Measurements from ENCODE around the gene SOWAHC. TPM values are rescaled to one million over a fixed set of nuclear protein-coding genes. Genes with fewer than 3 reads are reported as not detected.
"Not testable (repeated sequence)": the region's sequence is repeated elsewhere in the genome, so short reads cannot be mapped to it uniquely, and the experiment has no call there.

The SOWAHC gene, protein sequence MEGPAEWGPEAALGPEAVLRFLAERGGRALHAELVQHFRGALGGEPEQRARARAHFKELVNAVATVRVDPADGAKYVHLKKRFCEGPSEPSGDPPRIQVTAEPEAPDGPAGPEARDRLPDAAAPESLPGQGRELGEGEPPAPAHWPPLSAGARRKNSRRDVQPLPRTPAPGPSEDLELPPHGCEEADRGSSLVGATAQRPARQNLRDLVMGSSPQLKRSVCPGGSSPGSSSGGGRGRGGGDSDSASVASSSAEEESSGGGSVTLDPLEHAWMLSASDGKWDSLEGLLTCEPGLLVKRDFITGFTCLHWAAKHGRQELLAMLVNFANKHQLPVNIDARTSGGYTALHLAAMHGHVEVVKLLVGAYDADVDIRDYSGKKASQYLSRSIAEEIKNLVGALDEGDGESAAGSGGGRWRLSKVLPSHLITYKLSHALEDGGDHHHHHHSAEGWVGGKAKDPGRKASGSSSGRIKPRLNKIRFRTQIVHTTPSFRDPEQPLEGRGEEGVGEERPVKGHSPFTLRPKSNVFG
- 2.5 TPM for total RNA-seq
- long read RNA-seq, full-length matches to known transcripts, result 15 of 15 reads
- long read RNA-seq, partial matches to known transcripts, result 0 of 15 reads
- long read RNA-seq, other reads (novel, unspliced or antisense), result 0 of 15 reads

DNA sequence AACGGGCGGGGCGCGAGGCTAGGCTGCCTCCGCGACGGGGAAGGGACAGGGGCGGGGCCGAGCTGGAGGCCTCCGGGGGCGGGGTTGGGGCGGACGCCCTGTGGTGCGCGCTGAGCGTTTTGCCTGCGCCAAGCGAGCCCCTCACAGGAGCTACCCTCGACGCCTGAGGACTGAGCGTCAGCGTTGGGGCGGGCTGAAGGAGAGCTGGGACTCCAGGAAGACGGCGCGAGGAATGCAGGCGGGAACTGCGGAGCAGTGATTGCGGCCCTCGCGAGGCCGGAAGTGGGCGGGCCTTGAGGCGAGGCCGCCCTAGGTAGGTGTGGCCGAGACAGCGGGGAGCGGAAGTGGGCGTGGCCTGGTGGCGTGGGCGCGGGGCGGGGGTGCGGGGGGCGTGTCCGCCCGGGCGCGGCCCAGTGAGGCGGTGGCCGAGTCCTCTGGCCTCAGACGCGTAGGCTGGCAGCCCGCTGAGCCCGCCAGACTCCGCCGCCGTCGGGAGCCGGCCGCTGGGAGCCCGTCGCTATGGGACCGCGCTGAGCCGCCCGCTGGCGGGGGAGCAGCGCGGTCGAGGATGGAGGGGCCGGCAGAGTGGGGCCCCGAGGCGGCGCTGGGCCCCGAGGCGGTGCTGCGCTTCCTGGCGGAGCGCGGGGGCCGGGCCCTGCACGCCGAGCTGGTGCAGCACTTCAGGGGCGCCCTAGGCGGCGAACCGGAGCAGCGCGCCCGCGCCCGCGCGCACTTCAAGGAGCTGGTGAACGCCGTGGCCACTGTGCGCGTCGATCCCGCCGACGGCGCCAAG is at the start of gene SOWAHC, which contains the start of gene SEPTIN10:
Gene SOWAHC (plus strand): TSS at position 443 of the 793 bp plus-strand sequence. CDS start 126 bp downstream, at position 569.
Gene SEPTIN10 (minus strand): TSS at position 45 of the 793 bp plus-strand sequence. CDS start 139 bp downstream, outside the sequence.
- intact Hi-C loops (cut with micrococcal nuclease), result no loop called here
- DNase-seq (peak; percentile 98), ATAC-seq (peak; percentile 96)

GRCh38 chr2:109575373-109575772 is 38.8 kb upstream of the SOWAHC start:
- DNase-seq (no peak), ATAC-seq (no peak)
- intact Hi-C loops (cut with micrococcal nuclease), result no loop called here

DNA sequence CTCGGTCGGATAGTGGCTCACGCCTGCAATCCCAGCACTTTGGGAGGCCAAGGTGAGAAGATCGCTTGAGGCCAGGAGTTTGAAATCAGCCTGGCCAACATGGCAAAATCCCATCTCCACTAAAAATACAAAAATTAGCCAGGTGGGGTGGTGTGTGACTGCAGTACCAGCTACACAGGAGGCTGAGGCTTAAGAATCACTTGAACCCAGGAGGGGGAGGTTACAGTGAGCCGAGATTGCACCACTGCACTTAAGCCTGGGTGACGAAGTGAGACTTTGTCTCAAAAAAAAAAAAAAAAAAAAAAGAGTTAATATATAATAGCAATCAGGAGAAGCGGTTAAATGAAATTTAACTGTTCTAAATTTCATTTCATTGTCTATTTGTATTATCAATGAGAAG is 36.5 kb upstream of the SOWAHC start:
- intact Hi-C loops (cut with micrococcal nuclease); DNase-seq; ATAC-seq: not testable (repeated sequence)

- no peak for DNase-seq
- no peak for ATAC-seq
- intact Hi-C loops (cut with micrococcal nuclease), result no loop called here
Observed at GRCh38 chr2:109582928-109583895, 31.0 kb upstream of the SOWAHC start.

GRCh38 chr2:109586687-109587086 is 27.5 kb upstream of the SOWAHC start:
- DNase-seq (no peak), ATAC-seq (no peak)
- intact Hi-C loops (cut with micrococcal nuclease), result no loop called here

DNA sequence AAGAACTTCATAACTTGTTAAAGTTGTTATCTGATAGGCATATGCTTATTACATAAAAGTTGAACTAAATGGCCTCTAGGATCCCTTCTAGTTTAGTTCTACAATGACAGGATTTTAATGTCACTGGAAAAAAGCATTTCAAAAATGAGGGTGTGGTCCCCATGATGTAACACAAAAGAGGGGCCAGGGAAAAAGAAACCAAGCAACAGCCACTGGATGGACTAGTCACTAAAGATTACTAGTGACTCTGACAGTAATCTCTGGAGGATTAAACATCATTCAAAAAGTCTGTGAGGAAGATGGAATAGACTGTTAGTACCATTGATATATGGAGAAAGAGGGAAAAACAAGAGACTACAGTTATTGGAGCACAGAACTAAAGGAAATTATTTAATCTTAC is 23.0 kb upstream of the SOWAHC start:
- DNase-seq (no peak), ATAC-seq (no peak)
- intact Hi-C loops (cut with micrococcal nuclease), result no loop called here

DNA sequence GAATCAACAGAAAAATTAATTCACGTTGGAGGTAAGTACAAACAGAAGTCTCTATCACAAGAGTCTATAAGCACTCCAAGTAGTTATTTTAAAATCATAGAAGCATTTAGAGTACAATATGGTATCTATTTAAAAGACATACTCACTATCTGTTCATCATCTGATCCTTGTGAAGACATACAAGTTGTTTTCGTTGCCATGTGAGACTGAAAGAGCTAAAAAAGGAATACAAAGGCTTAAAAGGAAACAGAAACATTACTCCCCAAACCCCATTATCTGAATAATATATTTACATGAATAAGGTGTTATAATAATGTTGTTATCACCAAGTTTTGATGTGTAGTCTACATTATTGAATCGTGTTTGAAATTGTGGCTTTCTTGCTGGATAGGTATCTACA is 21.3 kb upstream of the SOWAHC start:
- intact Hi-C loops (cut with micrococcal nuclease), result no loop called here
- no peak for ATAC-seq
- DNase-seq, result no peak

- no peak for ATAC-seq
Observed at GRCh38 chr2:109594246-109594885, 19.8 kb upstream of the SOWAHC start.

DNA sequence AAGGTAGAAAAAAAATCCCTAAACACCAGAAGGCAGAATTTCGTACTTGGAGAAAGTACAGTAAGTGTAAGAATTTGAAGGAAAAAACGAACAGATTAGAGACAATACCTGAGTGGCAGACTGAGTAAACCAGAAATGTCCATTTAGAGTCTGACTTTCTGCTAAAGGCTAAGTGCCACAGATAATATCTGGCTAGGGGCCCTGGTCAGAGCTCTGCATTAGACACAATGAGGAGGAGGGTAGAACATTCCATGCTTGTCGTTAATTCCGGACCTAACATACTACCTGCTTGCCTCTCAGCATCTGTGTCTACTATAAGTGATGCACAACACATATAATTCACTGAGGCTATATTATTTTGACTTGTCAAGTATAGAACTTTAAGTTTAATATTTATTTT is 18.5 kb upstream of the SOWAHC start:
- ATAC-seq (peak; percentile 23), DNase-seq (no peak)

More at GRCh38 chr2:109594246-109594885, 19.8 kb upstream of the SOWAHC start:
- DNase-seq, result no peak
- intact Hi-C loops (cut with micrococcal nuclease), result no loop called here

DNA sequence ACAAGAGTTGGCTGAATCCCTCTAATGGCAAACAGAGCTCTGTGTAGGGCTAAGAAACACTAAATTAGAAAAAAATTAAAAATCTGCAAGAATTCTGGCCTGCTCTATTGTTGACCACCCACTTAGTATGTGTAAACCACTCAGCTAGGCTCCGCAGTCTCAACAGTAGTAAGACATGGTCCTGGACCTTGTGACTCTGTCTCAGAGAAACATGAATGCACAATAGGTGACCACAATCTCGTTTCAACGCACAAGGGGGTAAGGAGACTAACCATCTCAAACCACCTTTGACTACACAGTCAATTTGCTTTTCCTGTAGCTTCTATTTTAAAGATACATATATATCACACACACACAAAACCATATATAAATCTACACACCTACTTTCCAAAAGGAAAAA is 16.9 kb upstream of the SOWAHC start:
- DNase-seq (no peak), ATAC-seq (no peak)

More for the DNA sequence above, 18.5 kb upstream of the SOWAHC start:
- intact Hi-C loops (cut with micrococcal nuclease), result no loop called here

DNA sequence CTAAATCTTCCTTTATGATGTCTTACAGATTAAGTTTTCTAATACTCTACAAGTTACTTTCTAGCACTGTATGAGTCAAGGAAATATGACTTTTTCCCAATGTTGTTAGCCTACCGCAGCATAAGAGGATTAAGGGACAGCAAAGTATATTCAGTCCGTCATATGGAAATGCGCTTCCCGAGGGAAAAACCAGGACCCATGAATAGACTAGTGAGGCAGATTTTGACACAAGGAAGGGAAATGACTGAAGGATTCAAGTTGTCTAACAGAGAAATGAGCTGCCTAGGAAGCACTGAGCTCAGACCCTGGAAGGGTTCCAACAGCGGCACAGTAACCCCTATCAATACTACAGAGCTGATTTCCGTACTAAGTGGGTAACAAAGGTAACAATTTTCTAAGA is 12.4 kb upstream of the SOWAHC start:
- no peak for DNase-seq
- ATAC-seq, result no peak
- intact Hi-C loops (cut with micrococcal nuclease), result no loop called here

More for the DNA sequence above, 16.9 kb upstream of the SOWAHC start:
- intact Hi-C loops (cut with micrococcal nuclease), result no loop called here

GRCh38 chr2:109602617-109603188 is 11.5 kb upstream of the SOWAHC start:
- intact Hi-C loops (cut with micrococcal nuclease), result no loop called here
- DNase-seq (no peak), ATAC-seq (no peak)

GRCh38 chr2:109604597-109604996 is 9.6 kb upstream of the SOWAHC start:
- ATAC-seq, result peak; percentile 79

DNA sequence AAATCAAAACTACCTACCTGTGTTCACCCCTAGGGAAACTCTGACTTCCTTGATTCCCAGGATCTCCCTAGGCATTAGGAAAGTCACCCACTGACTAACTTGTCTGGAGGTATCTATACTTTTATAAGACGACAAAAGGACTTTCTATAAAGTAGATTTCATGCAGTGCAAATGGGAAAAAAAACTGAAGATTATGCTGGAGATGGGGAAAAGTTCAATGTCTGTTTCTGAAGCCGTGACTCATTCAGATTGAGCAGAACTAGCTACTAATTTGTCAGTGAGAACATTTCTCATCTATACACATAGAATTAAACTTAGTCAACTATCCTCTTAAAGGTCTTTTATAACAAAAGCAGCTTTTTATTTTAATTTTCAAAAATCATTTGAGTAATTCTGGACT is 6.4 kb upstream of the SOWAHC start:
- ATAC-seq, result no peak

More at GRCh38 chr2:109604597-109604996, 9.6 kb upstream of the SOWAHC start:
- intact Hi-C loops (cut with micrococcal nuclease), result no loop called here
- no peak for DNase-seq

DNA sequence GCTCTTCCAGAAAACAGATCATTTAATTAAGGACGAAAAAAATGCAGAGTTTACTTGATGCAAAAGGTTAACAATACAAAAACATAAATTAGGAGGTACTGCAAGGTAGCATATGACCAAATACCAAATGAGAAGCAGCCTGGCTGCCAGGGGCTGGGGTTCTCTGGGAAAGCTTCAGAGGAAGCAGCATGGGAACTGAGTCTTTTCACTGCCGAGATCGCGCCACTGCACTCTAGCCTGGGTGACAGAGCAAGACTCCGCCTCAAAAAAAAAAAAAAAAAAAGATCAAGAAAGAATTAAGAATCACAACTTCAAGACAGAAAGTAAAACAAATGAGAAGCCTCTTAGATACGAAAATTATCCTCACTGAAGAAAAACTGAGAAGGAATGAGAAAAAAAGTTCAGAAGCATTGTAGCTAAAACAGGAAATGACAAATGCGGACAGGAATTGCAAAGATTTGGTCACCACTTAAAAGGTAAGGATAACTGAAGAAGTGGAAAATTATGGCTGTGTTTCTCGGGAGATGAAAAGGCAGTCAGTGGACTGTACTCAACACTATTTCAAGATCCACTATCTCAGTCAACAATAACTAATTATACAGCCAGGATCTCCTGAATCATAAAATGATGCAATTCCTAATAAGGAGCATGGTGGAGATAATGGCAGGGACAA is 4.7 kb upstream of the SOWAHC start:
- ATAC-seq (no peak), DNase-seq (no peak)
- intact Hi-C loops (cut with micrococcal nuclease), result no loop called here

More for the DNA sequence above, 6.4 kb upstream of the SOWAHC start:
- intact Hi-C loops (cut with micrococcal nuclease), result no loop called here
- no peak for DNase-seq

GRCh38 chr2:109611467-109612095 is 2.6 kb upstream of the SOWAHC start:
- intact Hi-C loops (cut with micrococcal nuclease), result no loop called here
- no peak for DNase-seq
- ATAC-seq, result no peak
